GM12891 (cell line): ENCODE results near the gene CCL26.

Experiments
- POLR2A ChIP-seq: IDR thresholded peaks from 2 replicates; pipeline ENCODE4 v1.6.1; 2011; ENCODE audit warnings: low read depth, low read length, control low read depth
- POLR2AphosphoS5 ChIP-seq: IDR thresholded peaks from 2 replicates; pipeline ENCODE4 v1.6.1; 2011; ENCODE audit warnings: low read depth, low read length, control low read depth
- TAF1 ChIP-seq: IDR thresholded peaks from 2 replicates; pipeline ENCODE4 v1.6.1; 2011; ENCODE audit warnings: low read depth, low read length, control low read depth

DNA sequence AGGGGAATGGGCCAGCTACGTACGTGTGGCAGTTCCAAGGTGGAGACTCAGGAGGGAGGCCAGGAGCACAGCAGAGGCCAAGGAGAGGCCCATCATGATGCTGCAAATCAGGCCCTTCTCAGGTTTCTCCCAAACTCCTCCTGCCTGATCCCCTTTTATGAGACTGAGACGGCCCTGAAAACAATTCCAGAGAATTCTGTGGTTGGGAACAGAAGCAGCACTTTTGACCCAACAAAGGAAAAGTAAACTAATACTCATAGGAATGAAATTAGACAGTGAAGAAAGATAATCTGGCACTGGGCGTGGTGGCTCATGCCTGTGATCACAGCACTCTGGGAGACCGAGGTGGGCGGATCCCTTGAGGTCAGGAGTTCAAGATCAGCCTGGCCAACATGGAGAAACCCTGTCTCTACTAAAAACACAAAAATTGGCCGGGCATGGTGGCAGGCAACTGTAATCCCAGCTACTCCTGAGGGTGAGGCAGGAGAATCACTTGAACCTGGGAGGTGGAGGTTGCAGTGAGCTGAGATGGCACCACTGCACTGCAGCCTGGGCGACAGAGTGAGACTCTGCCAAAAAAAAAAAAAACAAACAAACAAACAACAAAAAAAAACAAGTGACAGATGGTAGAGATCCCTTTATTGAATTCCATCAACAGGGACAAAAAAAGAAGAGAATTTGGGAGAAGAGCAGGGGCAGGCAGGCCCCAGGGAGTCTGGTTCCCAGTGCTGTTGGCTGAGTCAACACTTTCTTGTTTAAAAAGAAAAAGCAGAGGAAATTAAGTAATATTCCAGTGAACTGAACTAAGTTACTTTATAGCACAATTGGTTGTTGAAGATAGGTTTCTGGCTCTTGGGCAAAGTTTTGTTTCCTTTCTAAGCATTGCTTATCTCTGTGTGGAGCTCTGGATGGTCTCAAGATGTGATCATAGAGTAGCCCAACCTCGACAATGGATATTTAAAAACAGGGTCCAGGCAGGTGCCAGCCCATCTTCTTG lies at the start of gene CCL26:
- TF ChIP-seq POLR2AphosphoS5 (no peak), POLR2A (no peak), TAF1 (no peak)
